GM12892 (cell line): ENCODE data around the gene FTCD.
"Not testable (repeated sequence)": the region's sequence is repeated elsewhere in the genome, so short reads cannot be mapped to it uniquely, and the experiment has no call there.

Source experiments
- DNase-seq: peaks from one replicate; pipeline ENCODE4 v3.0.0; 2011; ENCODE audit not compliant: insufficient read length
- FAIRE-seq: peaks from 2 replicates; lab custom pipeline; 2011; peaks lifted over from hg19 to GRCh38; lab: Jason Lieb, UNC
- POLR2A ChIP-seq: IDR thresholded peaks from 2 replicates; pipeline ENCODE4 v1.6.1; 2011; ENCODE audit warnings: low read depth, low read length, control low read depth
- POLR2AphosphoS5 ChIP-seq: IDR thresholded peaks from 2 replicates; pipeline ENCODE4 v1.6.1; 2011; ENCODE audit warnings: low read depth, low read length, control low read depth
- TAF1 ChIP-seq: IDR thresholded peaks from 2 replicates; pipeline ENCODE4 v1.6.1; 2011; ENCODE audit warnings: low read depth, mild to moderate bottlenecking, control low read depth, low read length, borderline replicate concordance

FTCD gene

GRCh38 chr21:46145159-46145839 is 10.1 kb downstream of the FTCD start:
- no peak for TF ChIP-seq TAF1
- no peak for TF ChIP-seq POLR2AphosphoS5
- no peak for TF ChIP-seq POLR2A
- no peak for DNase-seq
- no peak for FAIRE-seq

GRCh38 chr21:46144464-46145070 is 10.8 kb downstream of the FTCD start:
- no peak for TF ChIP-seq TAF1
- no peak for TF ChIP-seq POLR2A
- no peak for TF ChIP-seq POLR2AphosphoS5
- no peak for DNase-seq
- FAIRE-seq = no peak

GRCh38 chr21:46142582-46143473 is 12.6 kb downstream of the FTCD start:
- no peak for DNase-seq
- TF ChIP-seq TAF1 (no peak), POLR2AphosphoS5 (no peak), POLR2A (no peak)
- no peak for FAIRE-seq

GRCh38 chr21:46141767-46142581 is 13.4 kb downstream of the FTCD start:
- FAIRE-seq = no peak
- TF ChIP-seq POLR2A (no peak), POLR2AphosphoS5 (no peak), TAF1 (no peak)
- no peak for DNase-seq

- not testable (repeated sequence) for DNase-seq, FAIRE-seq
Measured at GRCh38 chr21:46140352-46141003, 14.9 kb downstream of the FTCD start.

- DNase-seq (no peak), FAIRE-seq (no peak)
- TF ChIP-seq POLR2A (no peak), TAF1 (no peak), POLR2AphosphoS5 (no peak)
Measured at GRCh38 chr21:46139686-46140085, 15.7 kb downstream of the FTCD start.

DNA sequence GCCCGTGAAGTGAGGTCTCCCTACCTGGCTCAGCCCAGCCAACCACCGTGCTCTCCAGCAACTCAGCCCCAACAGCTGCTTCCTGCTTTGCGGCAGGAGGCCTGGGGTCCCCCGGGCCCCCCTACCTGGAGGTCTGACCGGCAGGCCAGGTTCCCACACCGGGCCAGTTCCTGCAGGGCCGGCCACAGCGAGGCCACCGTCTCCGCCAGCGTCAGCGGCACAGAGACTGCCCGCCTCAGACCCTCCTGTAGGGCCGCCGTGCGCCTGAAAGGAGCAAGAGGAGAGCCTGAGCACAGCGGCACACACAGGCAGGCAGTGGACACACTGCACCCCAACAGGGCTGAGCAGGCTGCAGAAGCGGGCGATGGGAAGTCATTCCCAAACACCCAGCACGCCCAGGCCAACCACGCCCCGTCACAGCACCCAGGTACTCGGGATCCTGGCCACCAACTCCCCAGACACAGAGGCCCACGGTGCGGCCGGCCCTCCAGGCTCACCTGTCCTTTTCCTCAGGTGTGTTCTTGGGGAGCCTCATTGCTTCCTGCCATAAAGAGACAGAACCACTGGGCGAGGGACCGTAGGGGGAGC is 16.9 kb downstream of the FTCD start:
- DNase-seq = no peak
- FAIRE-seq = no peak

DNA sequence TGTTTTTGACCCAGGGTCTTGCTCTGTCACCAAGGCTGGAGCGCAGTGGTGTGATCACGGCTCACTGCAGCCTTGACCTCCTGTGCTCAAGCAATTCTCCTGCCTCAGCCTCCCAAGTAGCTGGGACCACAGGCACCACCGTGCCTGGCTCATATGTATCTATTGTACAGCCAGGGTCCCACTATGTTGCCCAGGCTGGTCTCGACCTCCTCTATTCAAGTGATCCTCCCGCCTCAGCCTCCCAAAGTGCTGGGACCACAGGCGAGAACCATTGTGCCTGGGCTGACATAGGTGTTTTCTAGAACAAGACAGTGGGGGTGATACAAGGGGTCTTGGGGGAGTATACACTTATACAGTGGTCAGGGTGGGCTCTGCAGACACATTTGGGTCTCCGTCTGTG is 17.5 kb downstream of the FTCD start:
- no peak for FAIRE-seq
- DNase-seq = no peak
- TF ChIP-seq POLR2AphosphoS5 (no peak), TAF1 (no peak), POLR2A (no peak)

More for the DNA sequence above, 16.9 kb downstream of the FTCD start:
- TF ChIP-seq TAF1 (no peak), POLR2AphosphoS5 (no peak), POLR2A (no peak)

DNA sequence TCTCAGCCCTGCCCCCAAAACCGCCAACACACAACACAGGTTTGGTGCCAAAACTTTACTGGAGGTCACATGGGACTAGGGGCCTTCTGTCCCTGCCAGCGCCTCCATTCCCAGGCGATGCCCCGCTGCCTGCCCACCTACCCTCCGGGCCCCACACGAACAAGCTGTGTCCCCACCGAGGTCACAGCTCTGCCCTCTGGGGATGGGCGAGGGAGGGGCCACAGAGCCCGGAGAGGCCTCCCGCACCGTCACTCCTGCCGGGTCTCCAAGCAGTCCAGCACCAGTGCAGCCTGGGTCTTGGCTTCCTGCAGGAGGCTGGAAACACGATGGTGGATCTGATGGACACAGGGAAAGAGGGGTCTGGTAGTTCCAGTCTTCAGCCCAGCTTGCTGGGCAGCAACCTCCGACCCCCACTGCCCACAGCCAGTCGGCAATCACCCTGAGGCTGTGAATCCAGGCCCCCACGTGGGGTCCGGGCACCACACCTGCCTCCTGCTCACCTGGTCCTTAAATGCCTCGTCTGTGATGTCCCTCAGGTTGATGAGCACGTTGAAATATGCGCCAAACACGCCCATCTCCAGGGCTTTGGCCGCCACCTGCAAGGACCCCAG is 18.5 kb downstream of the FTCD start:
- DNase-seq = no peak
- FAIRE-seq = no peak
- TF ChIP-seq POLR2A (no peak), TAF1 (no peak), POLR2AphosphoS5 (no peak)
